Activated gamma-delta T cell treated with anti-CD3 and anti-CD28 coated beads, Interleukin-2, amount 50 U/mL, for 16 hours (primary cell): ENCODE data around the gene SIX5.
A peak's percentile ranks its signal among the peaks of the same experiment; 100 is the strongest.

ENCODE experiments used
- DNase-seq: peaks from one replicate; pipeline ENCODE4 v3.0.0-alpha.2; 2020; ENCODE audit warnings: low read depth

Gene SIX5

DNA sequence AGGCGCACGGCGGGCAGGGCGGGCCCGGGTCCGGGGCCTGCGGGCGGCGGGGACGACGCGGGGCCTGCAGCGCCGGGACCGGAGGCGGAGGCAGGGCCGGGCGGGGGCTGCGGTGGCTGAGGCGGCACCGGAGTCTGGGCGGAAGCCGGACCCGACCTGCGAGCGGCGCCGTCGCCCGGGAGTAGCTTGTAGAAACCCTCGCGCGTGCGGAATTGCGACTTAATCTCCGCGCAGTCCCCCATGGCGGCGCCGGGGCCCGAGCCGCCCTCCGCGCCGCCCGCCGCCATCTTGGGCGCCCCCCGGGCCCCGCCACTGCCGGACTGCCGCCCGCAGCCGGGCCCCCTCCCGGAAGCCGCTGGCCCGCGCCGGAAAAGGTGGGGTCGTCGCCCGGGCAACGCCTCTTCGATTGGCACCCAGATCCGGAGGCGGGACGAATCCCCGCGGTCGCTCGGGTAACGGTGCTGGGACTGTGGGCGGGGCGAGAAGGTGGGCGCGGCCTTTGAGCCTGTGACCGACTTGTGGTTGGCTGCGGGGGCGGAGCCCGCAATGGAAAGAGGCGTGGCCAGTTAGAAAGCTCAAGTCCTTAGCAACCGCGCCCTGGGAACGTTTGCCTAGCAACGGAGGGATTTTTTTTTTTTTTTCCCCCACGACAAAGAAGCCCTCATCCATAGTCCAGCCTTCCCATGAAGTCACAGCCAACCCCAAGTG lies 23.6 kb upstream of the SIX5 start, which contains the start of gene DMWD:
Gene DMWD (minus strand): TSS at position 376 of the 708 bp plus-strand sequence. CDS start 89 bp downstream, at position 287.
- DNase-seq, result peak; percentile 99

- no peak for DNase-seq
Observed at GRCh38 chr19:45791744-45792469, 22.9 kb upstream of the SIX5 start.

DNA sequence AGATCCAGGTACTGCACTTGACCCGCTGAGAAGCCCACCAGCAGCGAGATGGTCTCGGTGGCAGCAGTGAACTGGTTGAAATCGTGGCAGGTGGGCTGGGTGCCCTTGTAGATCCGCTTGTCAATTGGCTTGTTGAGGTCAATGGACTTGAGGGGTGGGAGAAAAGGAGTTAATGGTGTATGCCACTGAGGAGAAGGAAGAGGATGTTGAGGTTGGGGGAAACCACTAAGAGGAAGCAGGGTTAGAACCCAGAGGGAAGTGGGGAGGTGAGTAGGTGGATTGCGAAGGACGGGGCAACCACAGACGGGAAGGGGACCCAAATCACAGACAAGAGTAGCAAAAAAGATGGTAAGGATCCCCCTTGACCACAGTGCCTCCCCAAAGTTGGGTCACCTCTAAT lies 21.9 kb upstream of the SIX5 start:
- DNase-seq, result no peak

- DNase-seq, result no peak
Observed at GRCh38 chr19:45789035-45789786, 20.2 kb upstream of the SIX5 start.

DNA sequence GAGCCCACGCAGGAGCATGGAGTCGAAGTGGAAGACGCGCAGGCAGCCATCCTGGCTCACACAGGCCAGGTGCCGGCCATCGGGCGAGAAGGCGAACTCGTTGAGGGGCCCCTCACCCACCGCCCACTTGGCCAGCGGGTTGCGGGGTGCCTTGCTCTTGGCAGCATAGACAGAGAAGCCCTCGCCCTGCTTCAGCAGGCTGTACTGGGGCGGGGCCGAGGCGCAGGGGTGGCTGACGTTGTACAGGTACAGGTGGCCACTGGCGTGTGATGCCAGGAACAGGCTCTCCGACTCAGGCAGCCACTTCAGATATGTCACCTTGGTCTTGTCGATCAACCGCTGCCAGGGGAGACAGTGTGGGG lies 17.5 kb upstream of the SIX5 start:
- DNase-seq, result no peak

DNA sequence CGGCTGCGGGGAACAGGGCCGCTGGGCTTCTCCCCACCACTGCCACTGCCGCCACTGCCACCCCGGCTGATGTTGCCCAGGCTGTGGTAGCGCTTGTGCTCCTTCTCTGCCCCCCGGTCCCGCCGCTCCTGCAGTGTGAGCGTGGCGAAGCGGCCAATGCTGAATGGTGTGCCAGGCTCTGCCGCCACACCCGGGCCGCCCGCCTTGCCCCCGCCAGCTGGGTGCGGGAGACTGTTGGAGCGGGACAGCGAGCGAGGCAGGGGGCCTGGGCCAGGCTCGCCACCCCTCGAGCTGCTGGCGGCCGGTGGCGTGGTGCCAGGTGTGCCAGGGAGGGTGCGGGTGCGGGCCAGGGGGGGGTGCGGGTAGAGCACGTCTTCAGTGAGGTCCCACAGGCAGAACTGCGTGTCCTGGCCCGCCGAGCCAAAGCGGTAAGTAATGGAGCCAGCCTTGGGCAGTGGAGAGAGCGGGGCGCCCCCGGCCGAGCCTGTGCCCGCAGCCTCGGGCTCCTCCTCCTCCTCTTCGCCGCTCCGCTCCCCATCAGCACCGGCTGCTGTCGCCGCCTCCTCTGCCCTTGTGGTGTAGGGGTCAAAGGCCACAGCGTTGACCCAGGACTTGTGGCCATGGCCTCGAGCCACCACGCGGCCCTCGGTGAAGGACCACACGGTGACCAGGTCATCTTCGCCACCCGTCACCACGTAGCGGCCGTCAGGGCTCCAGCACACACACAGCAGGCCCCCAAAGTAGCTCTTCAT lies 16.9 kb upstream of the SIX5 start:
- no peak for DNase-seq

- DNase-seq, result no peak
Observed at GRCh38 chr19:45785097-45785496, 16.0 kb upstream of the SIX5 start.

GRCh38 chr19:45784096-45784495 lies 15.0 kb upstream of the SIX5 start:
- no peak for DNase-seq

DNA sequence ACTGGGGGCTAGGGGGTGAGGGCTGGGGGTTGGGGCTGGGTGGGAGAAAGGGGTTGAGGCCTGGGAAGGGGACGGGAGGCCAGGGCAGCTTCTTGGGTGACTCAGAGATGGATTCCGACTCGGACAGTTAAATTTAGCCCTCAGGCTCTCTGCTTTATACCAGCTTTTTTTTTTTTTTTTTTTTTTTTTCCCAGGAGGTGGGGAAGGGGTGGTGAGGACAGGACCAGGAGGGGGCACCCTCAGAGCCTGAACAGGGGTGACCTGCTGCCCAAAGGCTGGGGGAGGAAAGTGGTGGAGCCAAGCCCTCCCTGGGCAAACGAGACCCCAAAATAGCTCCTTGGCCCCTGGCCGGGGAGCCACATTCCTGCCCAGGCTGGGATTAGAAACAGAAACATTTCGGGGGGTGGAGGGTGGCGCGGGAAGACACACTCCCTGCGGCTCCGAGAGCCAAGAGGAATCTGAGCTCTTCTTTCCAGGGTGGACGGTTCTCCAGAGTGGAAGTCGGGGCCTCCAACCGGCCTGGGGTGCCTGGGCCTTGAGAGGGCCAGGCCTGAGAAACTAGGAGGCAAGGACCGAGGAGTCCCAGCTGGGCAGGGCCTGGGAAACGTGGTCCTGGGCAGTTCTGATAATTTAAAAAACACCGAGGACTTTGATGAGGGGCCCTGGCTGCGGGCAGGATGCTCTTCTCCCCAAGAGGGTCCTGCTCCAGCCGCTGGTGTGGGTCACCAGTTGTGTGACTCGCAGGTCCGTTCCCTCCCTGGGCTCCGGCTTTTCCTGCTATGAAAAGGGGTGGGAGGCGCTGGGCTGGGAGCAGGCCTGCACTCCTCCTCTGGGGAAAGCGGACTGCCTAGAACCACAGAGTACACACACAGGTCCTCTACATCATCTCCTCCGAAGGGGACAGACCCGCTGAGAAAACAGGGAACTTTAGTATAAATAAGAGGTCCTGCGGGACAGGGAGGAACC lies 14.1 kb upstream of the SIX5 start:
- no peak for DNase-seq

GRCh38 chr19:45782162-45782691 lies 13.2 kb upstream of the SIX5 start, which contains the start of gene DMPK:
TSS of gene DMPK (minus strand) at chr19:45782490. CDS start at chr19:45782352, 138 bp downstream.
- DNase-seq, result no peak

- DNase-seq, result no peak
Observed at GRCh38 chr19:45781214-45782161, 12.4 kb upstream of the SIX5 start.

- DNase-seq, result no peak
Observed at GRCh38 chr19:45780448-45781213, 11.6 kb upstream of the SIX5 start.

DNA sequence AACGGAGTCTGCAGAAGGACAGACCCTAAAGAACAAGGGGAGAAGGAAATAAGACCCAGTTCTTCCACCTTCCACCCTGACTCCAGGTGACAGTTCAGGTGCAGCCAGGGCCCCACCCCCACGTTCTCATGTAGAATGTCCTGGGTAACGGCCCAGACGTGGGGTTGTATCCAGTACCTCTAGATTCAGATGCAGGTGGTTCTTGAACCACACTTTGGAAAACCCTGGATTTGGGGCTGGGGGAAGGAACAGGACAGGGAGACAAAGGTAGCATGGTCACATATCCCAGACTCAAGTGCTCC lies 11.0 kb upstream of the SIX5 start:
- no peak for DNase-seq

DNA sequence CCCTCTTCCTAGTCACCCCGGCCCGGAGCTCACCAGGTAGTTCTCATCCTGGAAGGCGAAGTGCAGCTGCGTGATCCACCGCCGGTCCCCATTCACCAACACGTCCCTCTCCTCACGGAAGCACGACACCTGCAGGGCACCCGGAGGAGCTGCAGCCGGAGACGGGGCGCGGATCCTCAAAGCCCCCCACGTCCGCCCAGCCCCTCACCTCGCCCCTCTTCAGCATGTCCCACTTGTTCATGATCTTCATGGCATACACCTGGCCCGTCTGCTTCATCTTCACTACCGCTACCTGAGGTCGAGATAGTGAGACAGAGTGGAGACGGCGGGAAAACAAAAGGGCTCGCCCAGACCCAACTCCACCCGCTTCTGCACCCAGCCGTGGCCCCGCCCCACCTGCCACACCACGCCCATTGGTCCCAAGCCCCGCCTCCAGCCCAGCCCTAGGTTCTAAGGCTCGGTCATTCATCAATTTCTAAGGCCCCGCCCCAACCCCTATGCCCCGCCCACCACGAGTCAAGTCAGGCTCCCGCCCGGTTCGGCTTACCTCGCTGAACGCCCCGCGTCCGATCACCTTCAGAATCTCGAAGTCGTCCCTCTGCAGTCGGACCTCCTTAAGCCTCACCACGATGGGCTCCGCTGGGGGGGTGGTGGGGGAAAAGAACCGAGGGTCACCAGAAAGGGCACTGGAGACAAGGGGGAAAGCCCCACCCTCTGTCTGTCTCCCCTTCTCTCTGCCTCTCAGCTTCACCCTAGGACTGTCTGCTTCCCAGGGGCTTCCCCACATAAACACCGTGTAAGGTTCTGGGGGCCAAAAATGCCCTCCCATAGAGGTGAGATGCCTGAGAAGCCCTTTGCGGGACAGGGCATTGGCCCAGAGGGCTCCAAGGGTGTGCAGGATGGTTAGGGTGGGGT lies 10.4 kb upstream of the SIX5 start:
- peak; percentile 65 for DNase-seq

- DNase-seq, result no peak
Observed at GRCh38 chr19:45778010-45778661, 9.1 kb upstream of the SIX5 start.

GRCh38 chr19:45777395-45777961 lies 8.4 kb upstream of the SIX5 start:
- DNase-seq, result no peak

- no peak for DNase-seq
Observed at GRCh38 chr19:45774765-45775164, 5.7 kb upstream of the SIX5 start.
